Stimulated activated CD4-positive, alpha-beta T cell treated with anti-CD3 and anti-CD28 coated beads, Interleukin-15, amount 100 ng/mL, for 24 hours (primary cell): Measurements from ENCODE around the gene OAS3.
"Not testable (repeated sequence)": the region's sequence is repeated elsewhere in the genome, so short reads cannot be mapped to it uniquely, and the experiment has no call there.

Source experiments
- DNase-seq: peaks from one replicate; pipeline ENCODE4 v3.0.0-alpha.2; 2020

OAS3 gene, protein sequence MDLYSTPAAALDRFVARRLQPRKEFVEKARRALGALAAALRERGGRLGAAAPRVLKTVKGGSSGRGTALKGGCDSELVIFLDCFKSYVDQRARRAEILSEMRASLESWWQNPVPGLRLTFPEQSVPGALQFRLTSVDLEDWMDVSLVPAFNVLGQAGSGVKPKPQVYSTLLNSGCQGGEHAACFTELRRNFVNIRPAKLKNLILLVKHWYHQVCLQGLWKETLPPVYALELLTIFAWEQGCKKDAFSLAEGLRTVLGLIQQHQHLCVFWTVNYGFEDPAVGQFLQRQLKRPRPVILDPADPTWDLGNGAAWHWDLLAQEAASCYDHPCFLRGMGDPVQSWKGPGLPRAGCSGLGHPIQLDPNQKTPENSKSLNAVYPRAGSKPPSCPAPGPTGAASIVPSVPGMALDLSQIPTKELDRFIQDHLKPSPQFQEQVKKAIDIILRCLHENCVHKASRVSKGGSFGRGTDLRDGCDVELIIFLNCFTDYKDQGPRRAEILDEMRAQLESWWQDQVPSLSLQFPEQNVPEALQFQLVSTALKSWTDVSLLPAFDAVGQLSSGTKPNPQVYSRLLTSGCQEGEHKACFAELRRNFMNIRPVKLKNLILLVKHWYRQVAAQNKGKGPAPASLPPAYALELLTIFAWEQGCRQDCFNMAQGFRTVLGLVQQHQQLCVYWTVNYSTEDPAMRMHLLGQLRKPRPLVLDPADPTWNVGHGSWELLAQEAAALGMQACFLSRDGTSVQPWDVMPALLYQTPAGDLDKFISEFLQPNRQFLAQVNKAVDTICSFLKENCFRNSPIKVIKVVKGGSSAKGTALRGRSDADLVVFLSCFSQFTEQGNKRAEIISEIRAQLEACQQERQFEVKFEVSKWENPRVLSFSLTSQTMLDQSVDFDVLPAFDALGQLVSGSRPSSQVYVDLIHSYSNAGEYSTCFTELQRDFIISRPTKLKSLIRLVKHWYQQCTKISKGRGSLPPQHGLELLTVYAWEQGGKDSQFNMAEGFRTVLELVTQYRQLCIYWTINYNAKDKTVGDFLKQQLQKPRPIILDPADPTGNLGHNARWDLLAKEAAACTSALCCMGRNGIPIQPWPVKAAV

GRCh38 chr12:112937741-112938719 lies at the start of gene OAS3:
OAS3 (plus strand) TSS chr12:112938474; CDS start chr12:112938531, 57 bp downstream.
- DNase-seq: peak; percentile 69

GRCh38 chr12:112891093-112892024 lies 46.9 kb upstream of the OAS3 start:
- DNase-seq: no peak

DNA sequence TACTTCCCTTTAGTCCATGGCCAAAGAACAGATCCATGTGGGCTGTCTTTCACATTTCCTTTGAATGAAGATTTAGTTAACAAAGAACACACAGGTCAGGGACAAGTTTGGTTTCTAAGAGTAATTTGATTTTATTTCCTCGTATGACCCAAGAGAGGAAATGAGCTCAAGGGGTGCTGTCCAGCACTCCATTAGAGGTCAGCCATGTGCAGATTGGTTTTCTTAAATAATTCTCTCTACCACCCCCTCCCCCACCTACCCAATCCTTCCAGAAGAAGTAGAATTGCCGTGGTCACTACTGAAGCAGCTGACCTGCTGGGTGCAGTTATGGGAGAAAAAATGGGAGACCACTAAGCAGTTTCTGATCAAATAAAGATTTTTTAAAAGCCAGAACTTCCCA lies 45.4 kb upstream of the OAS3 start:
- DNase-seq: no peak

DNA sequence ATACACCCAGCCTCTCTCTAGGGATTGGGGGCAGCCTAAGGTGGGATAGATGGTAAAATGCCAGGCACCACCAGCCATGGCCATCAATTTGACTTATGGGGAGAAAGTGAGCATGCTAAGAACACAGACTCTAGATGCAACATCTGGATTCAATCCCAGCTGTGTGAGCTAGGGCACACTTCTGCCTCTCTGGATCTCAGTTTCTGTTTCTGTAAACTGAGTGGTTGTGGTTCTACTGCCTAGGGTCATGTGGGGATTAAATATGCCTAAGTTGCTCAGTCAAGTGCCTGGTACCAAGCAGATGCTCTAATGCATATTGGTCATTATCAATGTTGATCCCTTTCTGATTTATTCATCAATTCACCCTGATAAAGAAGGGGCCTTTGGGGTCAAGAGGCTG lies 44.1 kb upstream of the OAS3 start:
- DNase-seq: no peak

GRCh38 chr12:112898380-112898779 lies 39.9 kb upstream of the OAS3 start:
- no peak for DNase-seq

- peak; percentile 54 for DNase-seq
These were observed 37.8 kb upstream of the OAS3 start for GRCh38 chr12:112900298-112901145.

- no peak for DNase-seq
These were observed 37.0 kb upstream of the OAS3 start for GRCh38 chr12:112901271-112901670.

DNA sequence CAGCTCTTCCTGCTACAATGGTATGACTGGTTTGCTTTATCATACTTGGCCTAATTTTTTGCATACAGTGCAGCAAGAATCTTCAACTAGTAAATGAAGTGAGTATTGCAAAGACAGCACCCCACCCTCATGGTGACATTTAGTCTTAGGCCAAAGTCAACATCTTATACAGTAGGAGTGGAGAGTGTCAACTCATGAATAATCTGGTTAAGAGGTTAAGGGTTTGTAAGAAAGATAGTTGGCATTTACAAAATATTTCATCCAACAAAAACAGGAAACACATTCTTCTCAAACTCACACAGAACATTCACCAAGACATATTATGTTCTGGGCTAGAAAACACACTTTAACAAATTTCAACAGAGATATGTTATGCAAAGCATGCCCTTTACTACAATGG lies 33.7 kb upstream of the OAS3 start:
- no peak for DNase-seq

DNA sequence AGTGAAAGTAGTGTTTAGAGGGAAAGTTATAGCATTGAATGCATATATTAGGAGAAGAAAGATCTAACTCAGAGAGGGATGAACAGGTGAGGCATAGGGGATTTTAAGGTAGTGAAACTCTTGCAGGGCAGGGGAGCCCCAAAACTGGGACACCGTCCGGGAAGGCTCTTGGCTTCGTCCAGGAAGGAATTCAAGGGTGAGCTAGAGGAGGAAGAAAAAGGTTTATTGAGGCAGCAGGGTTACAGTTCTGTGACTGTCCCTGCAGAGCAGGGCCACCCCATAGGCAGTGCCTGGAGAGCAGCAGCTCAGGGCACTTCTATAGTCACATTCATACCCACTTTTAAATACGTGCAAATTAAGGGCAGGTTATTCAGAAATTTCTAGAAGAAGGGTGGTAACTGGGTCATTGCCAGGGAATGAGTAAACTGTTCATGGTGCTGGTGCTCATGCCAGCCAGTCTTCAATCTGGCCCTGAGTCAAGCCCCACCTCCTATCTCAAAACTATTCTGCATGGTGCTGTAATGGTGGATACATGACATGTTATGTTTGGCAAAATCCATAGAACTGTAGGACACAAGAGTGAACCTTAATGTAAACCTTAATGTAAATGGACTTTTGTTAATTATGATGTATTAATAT lies 32.7 kb upstream of the OAS3 start:
- no peak for DNase-seq

DNA sequence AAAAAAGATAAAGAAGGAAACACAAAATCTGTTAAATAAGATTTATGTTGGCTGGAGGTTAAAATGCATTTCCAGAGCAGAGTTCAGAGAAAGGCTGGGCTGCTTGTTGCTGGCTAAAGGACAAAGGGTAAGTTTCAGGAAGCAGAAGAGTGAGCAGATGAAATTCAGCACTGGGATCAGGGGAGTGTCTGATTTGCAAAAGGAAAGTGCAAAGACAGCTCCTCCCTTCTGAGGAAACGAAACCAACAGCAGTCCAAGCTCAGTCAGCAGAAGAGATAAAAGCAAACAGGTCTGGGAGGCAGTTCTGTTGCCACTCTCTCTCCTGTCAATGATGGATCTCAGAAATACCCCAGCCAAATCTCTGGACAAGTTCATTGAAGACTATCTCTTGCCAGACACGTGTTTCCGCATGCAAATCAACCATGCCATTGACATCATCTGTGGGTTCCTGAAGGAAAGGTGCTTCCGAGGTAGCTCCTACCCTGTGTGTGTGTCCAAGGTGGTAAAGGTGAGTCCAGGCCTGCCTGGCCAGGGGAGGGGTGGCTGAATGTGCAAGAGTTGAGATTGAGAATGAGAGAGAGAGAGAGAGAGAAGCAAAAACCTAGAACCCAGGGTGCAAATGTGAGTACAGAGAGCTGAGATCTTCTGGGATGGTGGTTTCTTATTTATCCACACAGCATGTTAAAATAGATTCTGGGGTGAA lies 31.4 kb upstream of the OAS3 start, which contains the start of gene OAS1:
Gene OAS1, plus strand, starts transcription at position 251 of the 703 bp plus-strand sequence. Its CDS starts 78 bp downstream, at position 329.
- peak; percentile 33 for DNase-seq

- no peak for DNase-seq
These were observed 30.7 kb upstream of the OAS3 start for GRCh38 chr12:112907415-112908157.

DNA sequence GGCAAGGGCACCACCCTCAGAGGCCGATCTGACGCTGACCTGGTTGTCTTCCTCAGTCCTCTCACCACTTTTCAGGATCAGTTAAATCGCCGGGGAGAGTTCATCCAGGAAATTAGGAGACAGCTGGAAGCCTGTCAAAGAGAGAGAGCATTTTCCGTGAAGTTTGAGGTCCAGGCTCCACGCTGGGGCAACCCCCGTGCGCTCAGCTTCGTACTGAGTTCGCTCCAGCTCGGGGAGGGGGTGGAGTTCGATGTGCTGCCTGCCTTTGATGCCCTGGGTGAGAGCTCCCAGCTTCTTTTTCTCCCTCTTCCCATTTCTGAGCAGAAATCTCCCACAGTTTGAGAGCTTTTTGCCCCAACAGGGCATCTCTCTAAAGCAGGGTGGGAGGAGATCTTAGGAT lies 29.7 kb upstream of the OAS3 start:
- DNase-seq: peak; percentile 41

GRCh38 chr12:112909693-112910092 lies 28.6 kb upstream of the OAS3 start:
- DNase-seq: no peak

- no peak for DNase-seq
These were observed 25.1 kb upstream of the OAS3 start for GRCh38 chr12:112913038-112913688.

- DNase-seq: not testable (repeated sequence)
These were observed 24.4 kb upstream of the OAS3 start for GRCh38 chr12:112913888-112914287.

GRCh38 chr12:112916270-112916669 lies 22.0 kb upstream of the OAS3 start:
- no peak for DNase-seq

- DNase-seq: no peak
These were observed 19.2 kb upstream of the OAS3 start for GRCh38 chr12:112919121-112919520.
